ENCODE results near the gene TUBB1. TPM values are rescaled to one million over a fixed set of nuclear protein-coding genes. Genes with fewer than 3 reads are reported as not detected.

Gene TUBB1
- total RNA-seq, 1 donor from 2014 or later = 0.22 TPM

DNA sequence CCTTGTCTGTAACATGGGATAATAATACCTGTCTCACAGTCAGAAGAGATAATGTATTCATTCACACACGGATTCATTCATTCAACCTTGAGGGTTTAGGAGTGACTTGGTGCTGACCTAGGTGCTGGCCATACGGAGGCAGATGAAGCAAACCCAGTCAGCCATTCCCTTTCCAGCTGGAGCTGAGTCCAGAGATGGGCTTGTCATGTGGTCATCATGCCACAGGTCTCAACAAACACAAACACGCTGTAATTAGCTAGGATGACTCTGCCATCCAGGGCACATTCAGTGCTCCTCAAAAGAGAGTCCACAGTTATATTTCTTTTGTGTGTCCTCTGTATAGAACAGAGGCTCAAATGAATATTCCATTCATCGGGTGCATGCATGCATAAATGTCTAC lies 42.9 kb downstream of the TUBB1 start:
- ATAC-seq (ENCODE audit: poor library complexity) = peak; percentile 34
- intact Hi-C loops (cut with DNase I) = no loop called here
- DNase-seq = no peak

DNA sequence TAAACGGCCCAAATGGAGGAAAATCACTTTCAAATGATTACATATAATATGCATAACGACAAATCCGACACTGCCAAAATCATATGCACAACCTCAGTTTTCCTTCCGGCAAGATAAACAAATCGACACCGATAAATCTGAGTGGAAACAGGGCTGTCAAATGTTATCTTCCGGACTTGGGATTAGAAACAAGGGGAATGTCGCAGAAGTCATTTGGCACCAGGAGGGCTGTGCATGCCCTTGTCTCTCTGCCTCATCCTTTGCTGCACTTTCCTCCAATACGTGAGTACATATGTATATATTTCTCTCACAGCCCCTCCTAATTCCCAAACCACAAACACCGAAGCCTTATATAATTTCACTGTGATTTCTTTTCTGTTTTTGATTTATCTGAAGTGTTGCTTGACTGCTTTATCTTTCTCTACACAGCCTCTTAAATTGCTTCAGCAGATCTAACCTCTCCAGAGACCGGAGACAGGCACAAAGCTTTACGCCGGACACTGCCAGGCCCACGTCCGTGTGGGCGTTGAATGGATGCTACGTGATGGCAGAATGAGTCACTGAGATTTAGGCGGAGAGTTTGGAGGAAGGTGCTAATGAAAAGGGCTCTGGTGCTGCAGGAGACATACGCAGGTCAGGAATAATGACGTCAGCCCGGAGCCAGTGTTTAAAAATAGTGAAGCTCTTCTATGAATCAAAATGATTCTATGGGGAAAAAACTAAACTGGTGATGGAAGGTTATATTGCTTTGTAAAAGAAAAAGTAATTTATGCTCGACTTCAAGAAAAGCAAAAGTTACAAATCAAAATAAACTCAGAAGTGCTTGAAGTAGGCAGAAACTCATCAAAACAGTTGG lies 44.4 kb downstream of the TUBB1 start:
- DNase-seq (peak; percentile 57), ATAC-seq (ENCODE audit: poor library complexity) (peak; percentile 81)
- intact Hi-C loops (cut with DNase I) = no loop called here

DNA sequence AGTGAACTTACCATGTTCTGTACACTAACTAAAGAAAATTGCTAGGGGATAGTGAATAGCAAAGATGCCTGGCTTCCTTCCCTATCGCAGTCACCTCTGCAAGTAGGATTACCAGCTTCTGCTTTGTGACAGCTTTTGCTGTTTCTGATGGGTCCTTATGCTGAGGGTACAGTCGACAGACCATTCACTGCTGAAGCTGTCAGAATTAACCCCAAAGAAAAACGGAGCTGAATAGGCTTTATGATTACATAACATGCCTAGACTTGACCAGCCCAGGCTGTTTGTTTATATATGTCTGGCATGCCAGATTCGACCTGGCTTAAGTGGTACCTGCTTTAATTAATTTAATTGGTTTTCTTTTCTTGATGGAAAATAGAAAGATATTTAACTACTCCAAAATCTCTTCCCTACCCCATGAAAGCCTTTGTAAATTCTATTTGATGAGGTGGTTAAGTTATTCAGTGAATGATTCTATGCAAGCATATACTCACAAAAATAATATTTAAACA lies 45.0 kb downstream of the TUBB1 start:
- intact Hi-C loops (cut with DNase I) = no loop called here
- DNase-seq (no peak), ATAC-seq (ENCODE audit: poor library complexity) (no peak)

DNA sequence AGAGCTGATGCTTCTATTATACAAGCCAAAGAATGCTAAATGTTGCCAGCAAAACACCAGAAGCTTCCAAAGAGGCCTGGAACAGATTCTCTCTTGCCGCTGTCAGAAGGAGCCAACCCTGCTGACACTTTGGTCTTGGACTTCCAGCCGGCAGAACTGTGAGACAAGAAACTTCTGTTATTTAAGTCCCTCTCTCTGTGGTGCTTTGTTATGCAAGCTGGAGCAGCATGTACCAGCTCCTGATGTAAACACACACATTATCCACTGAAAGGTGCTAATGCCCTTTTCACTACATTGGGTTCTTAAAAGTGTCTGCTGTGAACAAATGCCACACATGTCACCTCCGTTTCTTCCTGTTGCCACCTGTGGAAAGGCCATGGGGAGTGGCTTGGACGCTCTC lies 49.3 kb downstream of the TUBB1 start:
- DNase-seq (no peak), ATAC-seq (ENCODE audit: poor library complexity) (no peak)
- intact Hi-C loops (cut with DNase I) = no loop called here

DNA sequence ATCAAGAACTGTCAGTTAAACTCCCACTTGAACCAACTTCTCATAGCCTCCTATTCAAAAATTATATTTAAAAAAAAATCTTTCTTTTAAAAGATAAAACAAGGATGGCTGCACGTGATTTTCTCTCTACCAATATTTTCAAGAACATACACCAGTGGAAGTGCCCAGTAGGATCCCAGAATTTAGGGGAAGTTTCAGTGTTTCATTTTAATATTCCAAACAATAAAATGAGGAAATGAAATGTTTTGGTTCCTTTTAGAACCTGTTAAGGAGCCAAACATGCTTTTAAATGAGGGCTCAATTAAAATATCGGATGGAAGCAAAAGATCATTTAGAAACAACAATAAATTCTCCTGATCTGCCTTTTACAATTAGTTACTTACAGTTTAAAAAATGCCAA lies 49.8 kb downstream of the TUBB1 start:
- intact Hi-C loops (cut with DNase I) = no loop called here
- DNase-seq (no peak), ATAC-seq (ENCODE audit: poor library complexity) (no peak)

DNA sequence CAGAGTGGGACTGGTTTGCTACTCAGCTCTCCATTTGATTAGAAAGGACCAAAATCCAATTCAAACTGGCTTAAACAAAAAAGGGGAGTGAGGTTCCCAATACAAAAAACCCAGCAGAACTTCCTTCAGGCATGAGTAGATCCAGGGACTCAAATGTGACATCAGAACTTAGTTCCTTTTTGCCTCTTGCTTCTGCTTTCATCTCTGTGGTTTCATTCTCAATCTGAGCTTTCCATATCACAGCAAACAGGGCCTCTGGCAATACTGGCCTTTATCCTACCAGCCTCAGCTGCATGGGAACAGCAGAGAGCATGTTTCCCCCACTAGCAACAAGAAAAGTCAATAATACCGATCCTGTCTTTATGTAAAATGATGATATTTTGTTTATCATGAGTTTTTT lies 52.0 kb downstream of the TUBB1 start:
- DNase-seq = no peak
- intact Hi-C loops (cut with DNase I) = no loop called here
- no peak for ATAC-seq (ENCODE audit: poor library complexity)

DNA sequence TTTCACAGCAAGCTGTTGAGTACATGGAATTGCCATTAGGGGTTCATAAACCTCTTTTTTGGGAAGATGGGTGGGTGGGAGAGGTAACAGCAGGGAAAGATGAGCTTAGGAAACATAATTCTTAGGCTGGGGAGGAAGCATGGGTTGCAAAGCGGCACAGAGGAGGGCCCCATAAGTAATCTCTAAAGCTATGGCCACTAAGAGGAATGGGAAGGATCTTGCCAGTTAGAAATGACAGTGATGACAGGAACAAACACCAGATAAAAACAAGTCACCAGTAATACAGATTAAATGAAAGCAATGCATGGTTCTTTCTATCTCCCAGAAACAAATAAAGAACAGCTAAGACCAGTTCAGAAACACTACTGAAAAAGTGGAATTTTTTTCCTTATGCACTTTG lies 54.4 kb downstream of the TUBB1 start:
- peak; percentile 53 for ATAC-seq (ENCODE audit: poor library complexity)
- DNase-seq = no peak
- intact Hi-C loops (cut with DNase I) = no loop called here

DNA sequence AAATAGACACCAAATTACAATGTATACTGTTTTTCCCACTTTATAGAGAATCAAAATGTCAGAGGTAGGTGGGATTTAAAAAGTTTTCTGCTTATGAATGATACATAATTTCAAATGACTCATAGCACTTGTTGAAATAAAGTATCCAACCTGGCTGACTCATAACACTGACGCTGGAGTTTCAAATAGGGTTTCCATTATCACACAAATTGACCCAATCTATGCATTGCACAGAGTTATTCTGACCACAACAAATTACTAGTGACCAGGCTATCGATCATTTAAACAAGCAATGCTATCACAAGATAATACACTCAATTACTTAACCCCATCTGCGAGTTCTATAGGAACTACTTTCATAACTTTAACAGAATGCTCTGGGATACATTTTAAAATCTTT lies 55.2 kb downstream of the TUBB1 start:
- intact Hi-C loops (cut with DNase I) = no loop called here

DNA sequence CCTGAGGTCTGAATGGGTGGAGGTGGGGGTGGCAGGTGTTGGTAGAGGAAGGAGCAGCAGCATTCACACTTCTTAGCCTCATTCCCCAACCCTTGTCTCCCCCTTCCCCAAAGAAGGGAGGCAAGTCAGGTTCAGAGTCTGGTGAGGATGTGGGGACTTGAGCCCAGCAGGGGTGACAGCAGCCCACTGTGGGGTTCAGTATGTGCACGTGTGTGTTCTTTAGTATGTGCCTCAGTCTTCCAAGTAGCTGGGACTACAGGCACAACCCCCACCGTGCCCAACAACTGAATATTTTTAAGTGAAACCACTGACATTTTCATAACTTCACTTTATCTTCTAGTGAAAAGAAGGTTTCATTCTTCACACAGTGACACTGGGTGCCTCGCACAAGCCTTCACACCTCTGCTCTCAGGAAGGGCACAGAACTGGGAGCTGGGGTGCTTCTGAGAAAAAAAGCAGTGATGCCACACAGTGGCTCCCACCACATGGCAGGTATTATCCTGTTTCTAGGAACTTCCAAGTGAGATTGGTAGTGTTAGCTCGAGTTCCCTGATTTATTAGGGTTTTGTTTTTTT lies 56.8 kb downstream of the TUBB1 start:
- no peak for ATAC-seq (ENCODE audit: poor library complexity)
- DNase-seq = no peak
- intact Hi-C loops (cut with DNase I) = no loop called here

More for the DNA sequence above, 55.2 kb downstream of the TUBB1 start:
- DNase-seq (no peak), ATAC-seq (ENCODE audit: poor library complexity) (no peak)

Other genes with a start within 250 kb of the TUBB1 start
- gene GNAS-AS1, start 168.5 kb upstream of the TUBB1 start, total RNA-seq = 0.13 TPM
- gene GNAS, start 166.7 kb upstream of the TUBB1 start, total RNA-seq = 1,453 TPM
- gene NELFCD, start 38.2 kb upstream of the TUBB1 start, total RNA-seq = 29.0 TPM
- 133 TPM for gene CTSZ, start 12.2 kb upstream of the TUBB1 start, total RNA-seq
- gene ATP5F1E, start 12.9 kb downstream of the TUBB1 start, total RNA-seq = 143 TPM
- gene PRELID3B, start 23.4 kb downstream of the TUBB1 start, total RNA-seq = 37.6 TPM
- 0.08 TPM for gene ZNF831, start 144.4 kb downstream of the TUBB1 start, total RNA-seq

All from Right ventricle myocardium superior (tissue), 1 donor.